ENCODE measurements around the gene TECR.

- TF ChIP-seq CTCF (IDR thresholded peaks at IDR 0.05; ENCODE audit: insufficient read depth, low read length, poor library complexity, severe bottlenecking) = no peak
- TF ChIP-seq EZH2phosphoT487 (conservative IDR thresholded peaks at IDR 0.05; ENCODE audit: low read length) = no peak
These were observed 18.8 kb upstream of the TECR start for GRCh38 chr19:14510311-14511228.
